Measurements from ENCODE around the gene S100PBP.

DNA sequence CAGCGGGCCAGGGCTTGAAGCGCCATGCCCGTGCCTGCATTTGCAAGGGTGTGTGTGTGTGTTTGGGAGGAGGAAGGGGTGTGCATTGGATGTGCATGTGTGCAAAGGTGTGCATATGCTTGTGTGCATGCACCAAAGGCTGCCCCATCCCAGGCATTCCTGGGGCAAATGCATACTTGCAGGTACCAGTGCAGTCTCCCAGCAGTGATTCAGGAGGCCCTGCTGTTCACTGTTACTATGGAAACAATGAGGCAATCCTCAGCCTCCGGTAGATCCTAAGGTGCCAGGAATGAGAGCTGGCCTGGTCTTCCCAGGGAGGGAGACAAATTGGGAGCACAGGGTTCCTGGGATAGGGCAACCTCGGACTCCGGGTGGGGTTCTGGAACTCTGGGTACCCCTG lies 60.7 kb downstream of the S100PBP start:
- TF ChIP-seq, protein P1, sequence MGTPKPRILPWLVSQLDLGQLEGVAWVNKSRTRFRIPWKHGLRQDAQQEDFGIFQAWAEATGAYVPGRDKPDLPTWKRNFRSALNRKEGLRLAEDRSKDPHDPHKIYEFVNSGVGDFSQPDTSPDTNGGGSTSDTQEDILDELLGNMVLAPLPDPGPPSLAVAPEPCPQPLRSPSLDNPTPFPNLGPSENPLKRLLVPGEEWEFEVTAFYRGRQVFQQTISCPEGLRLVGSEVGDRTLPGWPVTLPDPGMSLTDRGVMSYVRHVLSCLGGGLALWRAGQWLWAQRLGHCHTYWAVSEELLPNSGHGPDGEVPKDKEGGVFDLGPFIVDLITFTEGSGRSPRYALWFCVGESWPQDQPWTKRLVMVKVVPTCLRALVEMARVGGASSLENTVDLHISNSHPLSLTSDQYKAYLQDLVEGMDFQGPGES (IDR thresholded peaks at IDR 0.05; ENCODE audit: low read depth, low read length): no peak
- TF ChIP-seq TAF1 (IDR thresholded peaks at IDR 0.05; ENCODE audit: borderline replicate concordance, low read depth, low read length): no peak
- TF ChIP-seq, protein P2, sequence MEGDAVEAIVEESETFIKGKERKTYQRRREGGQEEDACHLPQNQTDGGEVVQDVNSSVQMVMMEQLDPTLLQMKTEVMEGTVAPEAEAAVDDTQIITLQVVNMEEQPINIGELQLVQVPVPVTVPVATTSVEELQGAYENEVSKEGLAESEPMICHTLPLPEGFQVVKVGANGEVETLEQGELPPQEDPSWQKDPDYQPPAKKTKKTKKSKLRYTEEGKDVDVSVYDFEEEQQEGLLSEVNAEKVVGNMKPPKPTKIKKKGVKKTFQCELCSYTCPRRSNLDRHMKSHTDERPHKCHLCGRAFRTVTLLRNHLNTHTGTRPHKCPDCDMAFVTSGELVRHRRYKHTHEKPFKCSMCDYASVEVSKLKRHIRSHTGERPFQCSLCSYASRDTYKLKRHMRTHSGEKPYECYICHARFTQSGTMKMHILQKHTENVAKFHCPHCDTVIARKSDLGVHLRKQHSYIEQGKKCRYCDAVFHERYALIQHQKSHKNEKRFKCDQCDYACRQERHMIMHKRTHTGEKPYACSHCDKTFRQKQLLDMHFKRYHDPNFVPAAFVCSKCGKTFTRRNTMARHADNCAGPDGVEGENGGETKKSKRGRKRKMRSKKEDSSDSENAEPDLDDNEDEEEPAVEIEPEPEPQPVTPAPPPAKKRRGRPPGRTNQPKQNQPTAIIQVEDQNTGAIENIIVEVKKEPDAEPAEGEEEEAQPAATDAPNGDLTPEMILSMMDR (IDR thresholded peaks at IDR 0.05): no peak

Measured in SK-N-SH (cell line).